ENCODE measurements around the gene TPSG1. TPM values are rescaled to one million over a fixed set of nuclear protein-coding genes. Genes with fewer than 3 reads are reported as not detected.

Gene TPSG1
- total and polyA plus RNA-seq, 2 of the 13 experiments (the other 11 are each of a cell fraction or from before 2014, with no cell fraction given) = not detected

- no peak for TF ChIP-seq ZBTB40 (IDR thresholded peaks at IDR 0.05)
- TF ChIP-seq ZBTB40 (CRISPR knock-in tag; IDR thresholded peaks at IDR 0.05) = no peak
- TF ChIP-seq HOXA7 (CRISPR knock-in tag; IDR thresholded peaks at IDR 0.05) = no peak
Measured at GRCh38 chr16:1193825-1194581, 31.1 kb downstream of the TPSG1 start (continued).

Data from HepG2 (cell line).